Activated CD4-positive, alpha-beta memory T cell treated with anti-CD3 and anti-CD28 coated beads, Interleukin-2, amount 10 ng/mL, durations not matched to agents 7 days and 5 days (primary cell): Measurements from ENCODE around the gene NAB2. TPM values are rescaled to one million over a fixed set of nuclear protein-coding genes. Genes with fewer than 3 reads are reported as not detected.
"Not testable (repeated sequence)": the region's sequence is repeated elsewhere in the genome, so short reads cannot be mapped to it uniquely, and the experiment has no call there.

ENCODE experiments used
- CTCF ChIA-PET: fragments of 350-600 bp; sonication (Branson Sonifier 250); formaldehyde crosslinking; loops from one replicate; lab custom pipeline; 2021; ENCODE audit warnings: antibody characterized with exemption, inconsistent platforms; lab: Charles Lee
- POLR2A ChIA-PET: fragments of 350-600 bp; sonication (Branson Sonifier 250); formaldehyde crosslinking; loops from one replicate; lab custom pipeline; 2021; ENCODE audit warnings: antibody characterized with exemption; lab: Charles Lee
- DNase-seq: peaks from one replicate; pipeline ENCODE4 v3.0.0-alpha.2; 2020
- H3K27ac Mint-ChIP-seq: one replicate; pipeline ENCODE4 v1.8.0; 2021; ENCODE audit warnings: mild to moderate bottlenecking, mixed read lengths
- H3K27me3 Mint-ChIP-seq: one replicate; pipeline ENCODE4 v1.8.0; 2021; ENCODE audit warnings: mixed read lengths
- H3K36me3 Mint-ChIP-seq: one replicate; pipeline ENCODE4 v1.8.0; 2021; ENCODE audit warnings: low read depth, mixed read lengths
- H3K4me1 Mint-ChIP-seq: one replicate; pipeline ENCODE4 v1.8.0; 2021; ENCODE audit warnings: mixed read lengths
- H3K4me3 Mint-ChIP-seq: one replicate; pipeline ENCODE4 v1.8.0; 2021; ENCODE audit warnings: mild to moderate bottlenecking, mixed read lengths
- H3K9me3 Mint-ChIP-seq: one replicate; pipeline ENCODE4 v1.8.0; 2021; ENCODE audit warnings: mixed read lengths
- total RNA-seq, 2 experiments: library from RNA; stranded (reverse); gene quantifications; one replicate each; pipeline ENCODE4 v1.2.3, GENCODE V29; 2021

NAB2 gene
- total RNA-seq, 2 experiments from 2014 or later: 8.7 to 9.6 TPM

- H3K27me3 Mint-ChIP-seq: no peaks in the 10 kb centered on the region
- no peak for DNase-seq
- H3K4me3 Mint-ChIP-seq: no peak overlapping the region
- no peak overlapping the region for H3K27ac Mint-ChIP-seq
- peaks cover 40% of the 10 kb centered on the region for H3K36me3 Mint-ChIP-seq
- H3K4me1 Mint-ChIP-seq: peaks cover 40% of the 10 kb centered on the region
- H3K9me3 Mint-ChIP-seq: no peaks in the 10 kb centered on the region
- CTCF ChIA-PET: interaction anchor here (0.9 to 1.1 kb wide), 2 partner anchors 9 to 106 kb away, joined by 3 read pairs; no protein-coding TSS in a partner anchor
- POLR2A ChIA-PET: interaction anchor here (0.6 to 8.0 kb wide), 3 partner anchors 14 to 601 kb away, joined by 3 to 247 read pairs (median 17); partner anchors contain the start of genes NAB2 and NEMP1
These were observed 18.7 kb downstream of the NAB2 start for GRCh38 chr12:57107456-57108155.

GRCh38 chr12:57109207-57110103, 20.5 kb downstream of the NAB2 start:
- peaks cover 42% of the 10 kb centered on the region for H3K4me1 Mint-ChIP-seq
- peaks cover 33% of the 10 kb centered on the region for H3K36me3 Mint-ChIP-seq
- peak overlapping the region; percentile 92 for H3K4me3 Mint-ChIP-seq
- no peak for DNase-seq
- H3K9me3 Mint-ChIP-seq: no peaks in the 10 kb centered on the region
- CTCF ChIA-PET: interaction anchor here (0.6 to 6.1 kb wide), 5 partner anchors 14 to 450 kb away, joined by 3 to 230 read pairs (median 39); no protein-coding TSS in a partner anchor
- H3K27me3 Mint-ChIP-seq: no peaks in the 10 kb centered on the region
- peak overlapping the region; percentile 92 for H3K27ac Mint-ChIP-seq
- POLR2A ChIA-PET: interaction anchor here (1.1 to 8.0 kb wide), 7 partner anchors 16 to 481 kb away, joined by 3 to 247 read pairs (median 48); partner anchors contain the start of genes LRP1, NAB2 and NEMP1

GRCh38 chr12:57110104-57111030, 21.5 kb downstream of the NAB2 start:
- peak overlapping the region; percentile 92 for H3K27ac Mint-ChIP-seq
- H3K36me3 Mint-ChIP-seq: peaks cover 24% of the 10 kb centered on the region
- H3K4me3 Mint-ChIP-seq: peak overlapping the region; percentile 92
- H3K4me1 Mint-ChIP-seq: peaks cover 42% of the 10 kb centered on the region
- peak; percentile 82 for DNase-seq
- H3K9me3 Mint-ChIP-seq: no peaks in the 10 kb centered on the region
- CTCF ChIA-PET: interaction anchor here (0.6 to 6.1 kb wide), 12 partner anchors 13 to 474 kb away, joined by 3 to 230 read pairs (median 32); partner anchors contain the start of genes LRP1, NAB2 and NEMP1
- no peaks in the 10 kb centered on the region for H3K27me3 Mint-ChIP-seq
- POLR2A ChIA-PET: interaction anchor here (0.6 to 8.0 kb wide), 20 partner anchors 9 to 482 kb away, joined by 3 to 247 read pairs (median 14); partner anchors contain the start of genes LRP1, NAB2, NACA and NEMP1

- POLR2A ChIA-PET: interaction anchor here (0.6 to 8.0 kb wide), 38 partner anchors 9 to 751 kb away, joined by 3 to 247 read pairs (median 6); partner anchors contain the start of genes LRP1, NAB2, NACA and NEMP1
- peaks cover 42% of the 10 kb centered on the region for H3K4me1 Mint-ChIP-seq
- H3K27me3 Mint-ChIP-seq: peaks cover 4% of the 10 kb centered on the region
- CTCF ChIA-PET: interaction anchor here (0.7 to 6.1 kb wide), 32 partner anchors 8 to 1020 kb away, joined by 3 to 230 read pairs (median 8); partner anchors contain the start of genes LRP1, NAB2, NEMP1 and PRIM1
- H3K36me3 Mint-ChIP-seq: peaks cover 18% of the 10 kb centered on the region
- H3K9me3 Mint-ChIP-seq: no peaks in the 10 kb centered on the region
- DNase-seq: peak; percentile 91
- peak within 1 kb of the TSS; percentile 92 for H3K4me3 Mint-ChIP-seq
- peak within 1 kb of the TSS; percentile 92 for H3K27ac Mint-ChIP-seq
These were observed 22.3 kb downstream of the NAB2 start, which contains the start of gene STAT6 for GRCh38 chr12:57111031-57111734. STAT6 (minus strand) TSS chr12:57111362; CDS start chr12:57108278, 3,084 bp downstream.

GRCh38 chr12:57112492-57113294, 23.8 kb downstream of the NAB2 start:
- peaks cover 11% of the 10 kb centered on the region for H3K27me3 Mint-ChIP-seq
- H3K4me1 Mint-ChIP-seq: peaks cover 37% of the 10 kb centered on the region
- ChIA-PET POLR2A (interaction anchor here (0.6 to 8.0 kb wide), 37 partner anchors 9 to 753 kb away, joined by 3 to 247 read pairs (median 6); partner anchors contain the start of genes LRP1, NAB2, NACA and NEMP1), CTCF (interaction anchor here (0.6 to 6.1 kb wide), 35 partner anchors 10 to 523 kb away, joined by 3 to 230 read pairs (median 8); partner anchors contain the start of genes LRP1, NAB2, NACA and NEMP1)
- no peak for DNase-seq
- no peaks in the 10 kb centered on the region for H3K9me3 Mint-ChIP-seq
- H3K36me3 Mint-ChIP-seq: peaks cover 8% of the 10 kb centered on the region
- H3K4me3 Mint-ChIP-seq: peak overlapping the region; percentile 92
- peak overlapping the region; percentile 92 for H3K27ac Mint-ChIP-seq

GRCh38 chr12:57116580-57117281, 27.8 kb downstream of the NAB2 start:
- H3K27ac Mint-ChIP-seq: no peak overlapping the region
- POLR2A ChIA-PET: interaction anchor here (1.3 kb wide), 1 partner anchor 7 kb away, joined by 3 read pairs; no protein-coding TSS in a partner anchor
- CTCF ChIA-PET: interaction anchor here (1.2 to 5.8 kb wide), 3 partner anchors 47 to 127 kb away, joined by 4 to 37 read pairs (median 4); no protein-coding TSS in a partner anchor

GRCh38 chr12:57118711-57119271, 29.9 kb downstream of the NAB2 start:
- Mint-ChIP-seq H3K36me3 (peaks cover 5% of the 10 kb centered on the region), H3K4me1 (peaks cover 2% of the 10 kb centered on the region), H3K4me3 (no peak overlapping the region), H3K27me3 (peaks cover 16% of the 10 kb centered on the region), H3K27ac (no peak overlapping the region), H3K9me3 (peaks cover 5% of the 10 kb centered on the region)
- no peak for DNase-seq
- CTCF ChIA-PET: interaction anchor here (1.1 to 5.8 kb wide), 2 partner anchors 40 to 49 kb away, joined by 3 to 37 read pairs; partner anchors contain the start of gene NEMP1
- POLR2A ChIA-PET: no interaction called here

More at GRCh38 chr12:57116580-57117281, 27.8 kb downstream of the NAB2 start:
- Mint-ChIP-seq H3K27me3 (peaks cover 11% of the 10 kb centered on the region), H3K4me3 (no peak overlapping the region), H3K36me3 (no peaks in the 10 kb centered on the region), H3K4me1 (peaks cover 11% of the 10 kb centered on the region), H3K9me3 (no peaks in the 10 kb centered on the region)
- DNase-seq: no peak

- H3K4me3 Mint-ChIP-seq: no peak overlapping the region
- H3K27me3 Mint-ChIP-seq: peaks cover 20% of the 10 kb centered on the region
- peaks cover 10% of the 10 kb centered on the region for H3K9me3 Mint-ChIP-seq
- CTCF ChIA-PET: interaction anchor here (1.1 to 5.8 kb wide), 3 partner anchors 40 to 54 kb away, joined by 3 to 37 read pairs (median 3); partner anchors contain the start of gene NEMP1
- peaks cover 9% of the 10 kb centered on the region for H3K36me3 Mint-ChIP-seq
- H3K4me1 Mint-ChIP-seq: peaks cover 2% of the 10 kb centered on the region
- POLR2A ChIA-PET: no interaction called here
- no peak overlapping the region for H3K27ac Mint-ChIP-seq
- DNase-seq: no peak
These were observed 30.6 kb downstream of the NAB2 start for GRCh38 chr12:57119294-57120085.

GRCh38 chr12:57120718-57121117, 31.8 kb downstream of the NAB2 start:
- not testable (repeated sequence) for H3K36me3 Mint-ChIP-seq, H3K27ac Mint-ChIP-seq, H3K4me1 Mint-ChIP-seq, H3K4me3 Mint-ChIP-seq, DNase-seq
- POLR2A ChIA-PET: interaction anchor here (1.2 kb wide), 1 partner anchor 9 kb away, joined by 5 read pairs; no protein-coding TSS in a partner anchor
- CTCF ChIA-PET: interaction anchor here (0.8 to 7.3 kb wide), 9 partner anchors 9 to 122 kb away, joined by 3 to 72 read pairs (median 4); partner anchors contain the start of gene STAT6
- peaks cover 29% of the 10 kb centered on the region for H3K27me3 Mint-ChIP-seq
- peaks cover 10% of the 10 kb centered on the region for H3K9me3 Mint-ChIP-seq
